ENCODE data around the gene GRM4. TPM values are rescaled to one million over a fixed set of nuclear protein-coding genes. Genes with fewer than 3 reads are reported as not detected.

GRM4 gene
- total RNA-seq, 1 donor from 2014 or later, result not detected

- H3K27me3 ChIP-seq, result peaks cover 15% of the 10 kb centered on the region
- H3K27ac ChIP-seq, result no peak overlapping the region
- no peak overlapping the region for H3K4me3 ChIP-seq
- intact Hi-C loops (cut with DNase I), result no loop called here
- no peaks in the 10 kb centered on the region for H3K9me3 ChIP-seq
- no peak for TF ChIP-seq CTCF (IDR thresholded peaks at IDR 0.05)
- no peaks in the 10 kb centered on the region for H3K36me3 ChIP-seq
- H3K4me1 ChIP-seq, result peaks cover 13 to 22% of the 10 kb centered on the region in 2 donors
- peak in 1 of 2 donors; percentile 21 for DNase-seq (ENCODE audit: low spot score in 2 of 2)
Measured at GRCh38 chr6:34147906-34148630, 2.2 kb upstream of the GRM4 start.

- Histone ChIP-seq H3K27ac (no peak overlapping the region), H3K36me3 (no peaks in the 10 kb centered on the region), H3K4me3 (no peak overlapping the region), H3K27me3 (peaks cover 22% of the 10 kb centered on the region), H3K9me3 (no peaks in the 10 kb centered on the region), H3K4me1 (peaks cover 13 to 22% of the 10 kb centered on the region in 2 donors)
- intact Hi-C loops (cut with DNase I), result no loop called here
- DNase-seq (ENCODE audit: low spot score in 2 of 2), result peak in 1 of 2 donors; percentile 30
- no peak for TF ChIP-seq CTCF (IDR thresholded peaks at IDR 0.05)
Measured at GRCh38 chr6:34146801-34147592, 1.1 kb upstream of the GRM4 start.

- no peaks in the 10 kb centered on the region for H3K36me3 ChIP-seq
- H3K4me3 ChIP-seq, result peak overlapping the region; percentile 55 to 58
- TF ChIP-seq CTCF (IDR thresholded peaks at IDR 0.05), result no peak
- peaks cover 28% of the 10 kb centered on the region for H3K27me3 ChIP-seq
- H3K4me1 ChIP-seq, result peaks cover 13 to 22% of the 10 kb centered on the region in 2 donors
- no peaks in the 10 kb centered on the region for H3K9me3 ChIP-seq
- no peak overlapping the region for H3K27ac ChIP-seq
- intact Hi-C loops (cut with DNase I), result no loop called here
- no peak for DNase-seq (ENCODE audit: low spot score in 2 of 2)
Measured at GRCh38 chr6:34145161-34146020, 496 bp downstream of the GRM4 start.

GRCh38 chr6:34144581-34145160 lies 1.2 kb downstream of the GRM4 start:
- Histone ChIP-seq H3K27ac (no peak overlapping the region), H3K4me3 (peak overlapping the region; percentile 55 to 58), H3K36me3 (no peaks in the 10 kb centered on the region), H3K9me3 (no peaks in the 10 kb centered on the region), H3K27me3 (peaks cover 28% of the 10 kb centered on the region), H3K4me1 (peaks cover 13 to 22% of the 10 kb centered on the region in 2 donors)
- no peak for TF ChIP-seq CTCF (IDR thresholded peaks at IDR 0.05)
- no peak for DNase-seq (ENCODE audit: low spot score in 2 of 2)
- intact Hi-C loops (cut with DNase I), result no loop called here

- Histone ChIP-seq H3K27me3 (peaks cover 28% of the 10 kb centered on the region), H3K4me1 (peaks cover 13 to 22% of the 10 kb centered on the region in 2 donors), H3K36me3 (no peaks in the 10 kb centered on the region), H3K27ac (no peak overlapping the region), H3K9me3 (no peaks in the 10 kb centered on the region), H3K4me3 (peak overlapping the region; percentile 55 to 58)
- DNase-seq (ENCODE audit: low spot score in 2 of 2), result no peak
- intact Hi-C loops (cut with DNase I), result no loop called here
- peak in 1 of 3 experiments; percentile 13 for TF ChIP-seq CTCF (IDR thresholded peaks at IDR 0.05)
Measured at GRCh38 chr6:34143884-34144580, 1.9 kb downstream of the GRM4 start.
